SU-DHL-6 (cell line): ENCODE data around the gene GPRIN3.

Source experiments
- CTCF ChIP-seq: fragments of 200-600 bp; sonication (generic); IDR thresholded peaks from one replicate; pipeline ENCODE4 v1.5.1; 2017; ENCODE audit warnings: antibody characterized with exemption, mild to moderate bottlenecking, low read length, moderate library complexity; ENCODE audit not compliant: insufficient read depth, poor library complexity, severe bottlenecking
- EZH2phosphoT487 ChIP-seq: fragments of 200-600 bp; sonication (generic), shearing (Covaris generic); conservative IDR thresholded peaks from 2 replicates; pipeline ENCODE4 v1.6.1; 2018; ENCODE audit warnings: mild to moderate bottlenecking, antibody characterized with exemption, low read length, moderate library complexity, mixed read lengths

- no peak for TF ChIP-seq CTCF
- no peak for TF ChIP-seq EZH2phosphoT487
These were observed 36.8 kb downstream of the GPRIN3 start for GRCh38 chr4:89270792-89271191.
